ENCODE results near the gene PGLYRP1.

Gene PGLYRP1

GRCh38 chr19:46049597-46049996 is 26.7 kb upstream of the PGLYRP1 start:
- Histone ChIP-seq H3K9me3 (ENCODE audit: low read length) (no peaks in the 10 kb centered on the region), H3K9ac (ENCODE audit: low read length) (no peak overlapping the region), H3K27ac (ENCODE audit: low read depth, low read length) (no peak overlapping the region), H3K36me3 (ENCODE audit: insufficient read depth, low read length) (no peaks in the 10 kb centered on the region), H3K27me3 (ENCODE audit: control insufficient read depth in 1 of 2, insufficient read depth in 2 of 2, low read length in 2 of 2) (peaks cover 0 to 7% of the 10 kb centered on the region in 2 donors), H3K4me3 (ENCODE audit: low read depth in 1 of 2, low read length in 2 of 2) (no peak overlapping the region), H3K4me1 (ENCODE audit: insufficient read depth, low read length) (no peaks in the 10 kb centered on the region)

GRCh38 chr19:46043519-46043918 is 20.7 kb upstream of the PGLYRP1 start:
- H3K9me3 ChIP-seq (ENCODE audit: low read length), result no peaks in the 10 kb centered on the region
- H3K9ac ChIP-seq (ENCODE audit: low read length), result no peak overlapping the region
- H3K27ac ChIP-seq (ENCODE audit: low read depth, low read length), result no peak overlapping the region
- no peaks in the 10 kb centered on the region for H3K36me3 ChIP-seq (ENCODE audit: insufficient read depth, low read length)
- H3K27me3 ChIP-seq (ENCODE audit: control insufficient read depth in 1 of 2, insufficient read depth in 2 of 2, low read length in 2 of 2), result peaks cover 0 to 16% of the 10 kb centered on the region in 2 donors
- H3K4me3 ChIP-seq (ENCODE audit: low read depth in 1 of 2, low read length in 2 of 2), result no peak overlapping the region
- no peaks in the 10 kb centered on the region for H3K4me1 ChIP-seq (ENCODE audit: insufficient read depth, low read length)

- Histone ChIP-seq H3K4me3 (ENCODE audit: low read depth in 1 of 2, low read length in 2 of 2) (no peak overlapping the region), H3K27me3 (ENCODE audit: control insufficient read depth in 1 of 2, insufficient read depth in 2 of 2, low read length in 2 of 2) (peaks cover 0 to 16% of the 10 kb centered on the region in 2 donors), H3K4me1 (ENCODE audit: insufficient read depth, low read length) (no peaks in the 10 kb centered on the region), H3K9me3 (ENCODE audit: low read length) (no peaks in the 10 kb centered on the region), H3K9ac (ENCODE audit: low read length) (no peak overlapping the region), H3K27ac (ENCODE audit: low read depth, low read length) (no peak overlapping the region), H3K36me3 (ENCODE audit: insufficient read depth, low read length) (no peaks in the 10 kb centered on the region)
Measured at GRCh38 chr19:46042252-46042883, 19.5 kb upstream of the PGLYRP1 start.

GRCh38 chr19:46040952-46041500 is 18.2 kb upstream of the PGLYRP1 start, which contains the start of gene IGFL4:
IGFL4 (minus strand) TSS chr19:46041002; CDS start chr19:46040962, 40 bp downstream.
- no peaks in the 10 kb centered on the region for H3K4me1 ChIP-seq (ENCODE audit: insufficient read depth, low read length)

GRCh38 chr19:46040125-46040524 is 17.3 kb upstream of the PGLYRP1 start:
- Histone ChIP-seq H3K9ac (ENCODE audit: low read length) (no peak overlapping the region), H3K36me3 (ENCODE audit: insufficient read depth, low read length) (no peaks in the 10 kb centered on the region), H3K9me3 (ENCODE audit: low read length) (no peaks in the 10 kb centered on the region), H3K27me3 (ENCODE audit: control insufficient read depth in 1 of 2, insufficient read depth in 2 of 2, low read length in 2 of 2) (peaks cover 0 to 16% of the 10 kb centered on the region in 2 donors), H3K4me1 (ENCODE audit: insufficient read depth, low read length) (no peaks in the 10 kb centered on the region), H3K27ac (ENCODE audit: low read depth, low read length) (no peak overlapping the region), H3K4me3 (ENCODE audit: low read depth in 1 of 2, low read length in 2 of 2) (no peak overlapping the region)

More at GRCh38 chr19:46040952-46041500, 18.2 kb upstream of the PGLYRP1 start, which contains the start of gene IGFL4:
- Histone ChIP-seq H3K9me3 (ENCODE audit: low read length) (no peaks in the 10 kb centered on the region), H3K27ac (ENCODE audit: low read depth, low read length) (no peak within 1 kb of the TSS), H3K27me3 (ENCODE audit: control insufficient read depth in 1 of 2, insufficient read depth in 2 of 2, low read length in 2 of 2) (peaks cover 0 to 16% of the 10 kb centered on the region in 2 donors), H3K36me3 (ENCODE audit: insufficient read depth, low read length) (no peaks in the 10 kb centered on the region), H3K4me3 (ENCODE audit: low read depth in 1 of 2, low read length in 2 of 2) (no peak within 1 kb of the TSS), H3K9ac (ENCODE audit: low read length) (no peak within 1 kb of the TSS)

DNA sequence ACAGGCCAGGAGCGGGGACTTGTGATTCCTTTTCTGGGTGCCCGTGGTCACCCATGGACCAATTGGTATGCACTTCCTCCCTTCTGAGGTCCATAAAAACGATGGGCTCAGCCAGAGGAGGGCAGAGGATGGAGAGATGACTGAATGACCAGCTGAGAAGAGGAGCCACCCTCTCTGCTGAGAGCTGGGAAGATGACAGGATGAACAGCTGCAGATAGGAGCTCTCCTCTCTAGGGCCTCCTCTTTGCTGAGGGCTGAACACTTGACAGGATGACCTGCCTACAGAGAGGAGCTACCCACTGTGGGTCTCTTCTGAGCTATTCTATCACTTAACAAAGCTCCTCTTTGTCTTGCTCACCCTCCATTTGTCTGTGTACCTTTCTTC is 13.9 kb upstream of the PGLYRP1 start:
- Histone ChIP-seq H3K9me3 (ENCODE audit: low read length) (no peaks in the 10 kb centered on the region), H3K27me3 (ENCODE audit: control insufficient read depth in 1 of 2, insufficient read depth in 2 of 2, low read length in 2 of 2) (peaks cover 0 to 18% of the 10 kb centered on the region in 2 donors)

DNA sequence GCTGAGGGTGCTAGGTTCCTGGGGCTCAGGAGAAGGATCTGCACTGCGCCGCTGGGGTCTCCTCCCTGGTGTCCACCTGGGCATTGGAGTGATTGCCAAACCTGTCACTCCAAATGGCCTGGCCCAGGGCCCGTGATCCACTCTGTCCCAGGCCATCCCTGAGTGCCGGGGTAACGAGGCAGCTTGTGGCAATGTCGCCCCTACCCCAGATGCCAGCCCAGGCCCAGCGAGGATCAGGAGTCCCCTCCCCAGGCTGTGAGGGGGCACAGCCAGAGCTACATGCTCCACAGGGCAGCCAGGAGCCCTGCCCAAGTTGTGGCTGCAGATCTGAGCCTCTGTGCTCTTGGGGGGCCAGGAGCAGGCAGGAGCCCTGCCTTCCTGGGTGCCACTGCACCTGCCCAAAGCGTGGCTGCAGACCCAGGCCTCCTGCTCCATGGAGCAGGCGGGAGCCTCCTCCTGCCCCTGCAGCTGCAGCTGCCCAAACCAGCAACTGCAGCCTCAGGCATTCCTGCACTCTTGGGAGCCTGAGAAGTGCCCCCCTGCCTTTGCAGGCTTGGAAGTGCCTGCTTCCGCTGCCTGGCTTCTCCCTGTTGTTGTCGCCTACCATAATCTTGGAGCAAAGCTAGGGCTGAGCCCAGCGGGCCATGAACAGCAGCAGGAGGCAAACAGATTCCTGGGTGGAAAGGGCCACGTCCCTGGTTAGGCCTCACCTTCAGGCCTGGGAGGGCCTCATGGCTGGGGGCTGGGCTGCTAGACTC is 13.3 kb upstream of the PGLYRP1 start:
- H3K27me3 ChIP-seq (ENCODE audit: control insufficient read depth in 1 of 2, insufficient read depth in 2 of 2, low read length in 2 of 2), result peaks cover 0 to 13% of the 10 kb centered on the region in 2 donors
- H3K4me1 ChIP-seq (ENCODE audit: insufficient read depth, low read length), result no peaks in the 10 kb centered on the region
- H3K27ac ChIP-seq (ENCODE audit: low read depth, low read length), result no peak overlapping the region
- H3K4me3 ChIP-seq (ENCODE audit: low read depth in 1 of 2, low read length in 2 of 2), result no peak overlapping the region
- H3K36me3 ChIP-seq (ENCODE audit: insufficient read depth, low read length), result no peaks in the 10 kb centered on the region
- H3K9ac ChIP-seq (ENCODE audit: low read length), result no peak overlapping the region
- H3K9me3 ChIP-seq (ENCODE audit: low read length), result no peaks in the 10 kb centered on the region

More for the DNA sequence above, 13.9 kb upstream of the PGLYRP1 start:
- Histone ChIP-seq H3K27ac (ENCODE audit: low read depth, low read length) (no peak overlapping the region), H3K4me1 (ENCODE audit: insufficient read depth, low read length) (no peaks in the 10 kb centered on the region), H3K9ac (ENCODE audit: low read length) (no peak overlapping the region), H3K4me3 (ENCODE audit: low read depth in 1 of 2, low read length in 2 of 2) (no peak overlapping the region), H3K36me3 (ENCODE audit: insufficient read depth, low read length) (no peaks in the 10 kb centered on the region)

DNA sequence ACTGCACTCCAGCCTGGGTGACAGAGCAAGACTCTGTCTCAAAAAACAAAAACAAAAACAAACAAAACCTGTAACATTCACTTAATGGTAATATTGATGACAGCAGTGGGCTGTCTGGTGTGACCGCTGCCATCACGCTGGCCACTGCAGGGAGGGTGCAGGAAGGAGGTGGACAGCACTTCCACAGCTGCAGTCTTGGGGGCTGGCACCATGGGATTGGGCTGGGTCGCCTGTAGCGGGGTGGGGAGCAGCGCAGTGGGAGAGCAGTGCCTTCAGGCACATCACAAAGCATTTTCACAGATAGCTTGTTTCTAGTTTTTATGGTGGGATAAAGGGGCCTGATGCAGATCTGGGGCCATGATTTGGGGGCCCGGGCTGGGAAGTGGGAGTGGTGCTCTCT is 12.7 kb upstream of the PGLYRP1 start:
- no peaks in the 10 kb centered on the region for H3K4me1 ChIP-seq (ENCODE audit: insufficient read depth, low read length)
- H3K9me3 ChIP-seq (ENCODE audit: low read length), result no peaks in the 10 kb centered on the region
- no peaks in the 10 kb centered on the region for H3K36me3 ChIP-seq (ENCODE audit: insufficient read depth, low read length)
- peaks cover 0 to 9% of the 10 kb centered on the region in 2 donors for H3K27me3 ChIP-seq (ENCODE audit: control insufficient read depth in 1 of 2, insufficient read depth in 2 of 2, low read length in 2 of 2)
- no peak overlapping the region for H3K27ac ChIP-seq (ENCODE audit: low read depth, low read length)
- H3K9ac ChIP-seq (ENCODE audit: low read length), result no peak overlapping the region
- no peak overlapping the region for H3K4me3 ChIP-seq (ENCODE audit: low read depth in 1 of 2, low read length in 2 of 2)

- no peaks in the 10 kb centered on the region for H3K36me3 ChIP-seq (ENCODE audit: insufficient read depth, low read length)
- H3K27me3 ChIP-seq (ENCODE audit: control insufficient read depth in 1 of 2, insufficient read depth in 2 of 2, low read length in 2 of 2), result peaks cover 0 to 6% of the 10 kb centered on the region in 2 donors
- H3K4me1 ChIP-seq (ENCODE audit: insufficient read depth, low read length), result no peaks in the 10 kb centered on the region
- no peak overlapping the region for H3K4me3 ChIP-seq (ENCODE audit: low read depth in 1 of 2, low read length in 2 of 2)
- H3K9ac ChIP-seq (ENCODE audit: low read length), result no peak overlapping the region
- H3K9me3 ChIP-seq (ENCODE audit: low read length), result no peaks in the 10 kb centered on the region
- no peak overlapping the region for H3K27ac ChIP-seq (ENCODE audit: low read depth, low read length)
Measured at GRCh38 chr19:46033401-46033800, 10.5 kb upstream of the PGLYRP1 start.

DNA sequence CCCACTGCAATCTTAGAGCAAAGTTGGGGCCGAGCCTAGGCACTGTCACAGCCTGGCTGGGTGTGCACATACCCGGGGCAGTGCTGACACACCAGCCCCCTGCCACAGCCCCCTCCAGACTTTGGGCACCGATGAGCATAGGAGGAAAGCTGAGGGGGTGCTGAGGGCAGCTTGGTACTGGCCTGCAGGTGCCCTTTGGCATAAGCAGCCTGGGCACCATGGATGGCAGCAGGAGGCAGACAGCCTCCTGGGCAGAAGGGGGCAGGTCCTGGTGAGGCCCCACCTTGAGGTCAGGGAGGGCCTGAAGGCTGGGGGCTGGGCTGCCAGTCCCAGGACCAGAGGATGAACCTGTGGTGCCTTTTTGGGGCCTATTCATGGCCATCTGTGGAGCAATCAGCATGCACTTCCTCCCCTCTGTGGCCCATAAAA is 9.8 kb upstream of the PGLYRP1 start:
- Histone ChIP-seq H3K4me1 (ENCODE audit: insufficient read depth, low read length) (no peaks in the 10 kb centered on the region), H3K9me3 (ENCODE audit: low read length) (no peaks in the 10 kb centered on the region), H3K9ac (ENCODE audit: low read length) (no peak overlapping the region), H3K36me3 (ENCODE audit: insufficient read depth, low read length) (no peaks in the 10 kb centered on the region), H3K27me3 (ENCODE audit: control insufficient read depth in 1 of 2, insufficient read depth in 2 of 2, low read length in 2 of 2) (peaks cover 0 to 6% of the 10 kb centered on the region in 2 donors), H3K4me3 (ENCODE audit: low read depth in 1 of 2, low read length in 2 of 2) (no peak overlapping the region), H3K27ac (ENCODE audit: low read depth, low read length) (no peak overlapping the region)

GRCh38 chr19:46031781-46032596 is 9.1 kb upstream of the PGLYRP1 start:
- Histone ChIP-seq H3K27me3 (ENCODE audit: control insufficient read depth in 1 of 2, insufficient read depth in 2 of 2, low read length in 2 of 2) (peaks cover 0 to 6% of the 10 kb centered on the region in 2 donors), H3K9me3 (ENCODE audit: low read length) (no peaks in the 10 kb centered on the region), H3K4me3 (ENCODE audit: low read depth in 1 of 2, low read length in 2 of 2) (no peak overlapping the region), H3K9ac (ENCODE audit: low read length) (no peak overlapping the region), H3K27ac (ENCODE audit: low read depth, low read length) (no peak overlapping the region), H3K36me3 (ENCODE audit: insufficient read depth, low read length) (no peaks in the 10 kb centered on the region), H3K4me1 (ENCODE audit: insufficient read depth, low read length) (no peaks in the 10 kb centered on the region)
